GM23338 (cell line): Measurements from ENCODE around the gene CRYBG2. TPM values are rescaled to one million over a fixed set of nuclear protein-coding genes. Genes with fewer than 3 reads are reported as not detected.

Source experiments
- ATAC-seq: fragments of 200-7000 bp; cut with Tn5 transposase; 3 replicates; pipeline ENCODE4 v1.9.1; 2020
- DNase-seq: peaks from one replicate; pipeline ENCODE4 v3.0.0-alpha.2; 2015; ENCODE audit warnings: low spot score
- H2AFZ ChIP-seq: fragments of 200-600 bp; sonication (generic); 2 replicates; pipeline ENCODE4 v1.8.0; 2016; ENCODE audit warnings: antibody characterized with exemption, mild to moderate bottlenecking, moderate library complexity
- H3F3A ChIP-seq: fragments of 200-600 bp; sonication (generic); replicated peaks from 2 replicates; pipeline ENCODE4 v1.8.0; 2017; ENCODE audit warnings: antibody characterized with exemption, mixed run types, low read depth
- H3K27ac ChIP-seq: fragments of 200-600 bp; sonication (generic); 2 replicates; pipeline ENCODE4 v1.6.1; 2016; ENCODE audit warnings: low read depth
- H3K27me3 ChIP-seq: fragments of 200-600 bp; sonication (generic); 2 replicates; pipeline ENCODE4 v1.8.0; 2016; ENCODE audit warnings: mild to moderate bottlenecking, mixed run types, moderate library complexity; ENCODE audit not compliant: insufficient read depth
- H3K36me3 ChIP-seq: fragments of 200-600 bp; sonication (generic); 2 replicates; pipeline ENCODE4 v1.8.0; 2016; ENCODE audit warnings: mild to moderate bottlenecking; ENCODE audit not compliant: insufficient read depth
- H3K4me1 ChIP-seq: fragments of 200-600 bp; sonication (generic); 2 replicates; pipeline ENCODE4 v1.8.0; 2016; ENCODE audit warnings: mild to moderate bottlenecking, moderate library complexity; ENCODE audit not compliant: insufficient read depth
- H3K4me2 ChIP-seq: fragments of 200-600 bp; sonication (generic); 2 replicates; pipeline ENCODE4 v1.7.1; 2017; ENCODE audit warnings: mixed run types
- H3K4me3 ChIP-seq: fragments of 200-600 bp; sonication (generic); 2 replicates; pipeline ENCODE4 v1.6.1; 2016; ENCODE audit warnings: mixed run types
- H3K79me2 ChIP-seq: fragments of 200-600 bp; sonication (generic); replicated peaks from 2 replicates; pipeline ENCODE4 v1.8.0; 2017; ENCODE audit warnings: mild to moderate bottlenecking; ENCODE audit not compliant: insufficient read depth
- H3K9me2 ChIP-seq: fragments of 200-600 bp; sonication (generic); 2 replicates; pipeline ENCODE4 v1.8.0; 2017; ENCODE audit not compliant: insufficient read depth
- H4K20me1 ChIP-seq: fragments of 200-600 bp; sonication (generic); replicated peaks from 2 replicates; pipeline ENCODE4 v1.8.0; 2017; ENCODE audit warnings: mild to moderate bottlenecking; ENCODE audit not compliant: insufficient read depth
- H3K27ac Mint-ChIP-seq: 2 replicates; pipeline ENCODE4 v1.8.0; 2020; ENCODE audit warnings: inconsistent platforms, mild to moderate bottlenecking, moderate library complexity, mixed read lengths
- H3K27me3 Mint-ChIP-seq: 3 replicates; pipeline ENCODE4 v1.8.0; 2022; ENCODE audit warnings: low read depth, mild to moderate bottlenecking, moderate library complexity, mixed read lengths, inconsistent platforms; ENCODE audit not compliant: insufficient read depth, poor library complexity
- H3K36me3 Mint-ChIP-seq: 3 replicates; pipeline ENCODE4 v1.8.0; 2021; ENCODE audit warnings: low read depth, mild to moderate bottlenecking, inconsistent platforms, moderate library complexity, mixed read lengths
- H3K4me1 Mint-ChIP-seq: 3 replicates; pipeline ENCODE4 v1.8.0; 2020; ENCODE audit warnings: mild to moderate bottlenecking, inconsistent platforms, mixed read lengths
- H3K4me3 Mint-ChIP-seq: 3 replicates; pipeline ENCODE4 v1.8.0; 2021; ENCODE audit warnings: moderate library complexity, mild to moderate bottlenecking, inconsistent platforms, mixed read lengths
- H3K9me3 Mint-ChIP-seq: 3 replicates; pipeline ENCODE4 v1.8.0; 2020; ENCODE audit warnings: moderate library complexity, mild to moderate bottlenecking, inconsistent platforms, mixed read lengths
- CREB1 ChIP-seq: fragments of 250-450 bp; sonication (Bioruptor Pico); IDR thresholded peaks from 2 replicates; pipeline ENCODE4 v1.5.0; 2020; ENCODE audit warnings: low read depth, mild to moderate bottlenecking, moderate library complexity
- CTCF ChIP-seq, 2 experiments: fragments of 200-600 bp in 1 of 2; sonication (generic) in 1 of 2; conservative IDR thresholded peaks; 2 replicates each; pipeline versions ENCODE4 v1.5.1 to v1.6.1; 2016 to 2017; ENCODE audit warnings: antibody characterized with exemption in 2 of 2, low read depth in 2 of 2, mild to moderate bottlenecking in 2 of 2, moderate library complexity in 1 of 2
- EZH2 ChIP-seq: fragments of 200-600 bp; sonication (generic); IDR thresholded peaks from one replicate; pipeline ENCODE4 v1.8.0; 2017; ENCODE audit warnings: antibody characterized with exemption, mild to moderate bottlenecking, low read depth; ENCODE audit not compliant: unreplicated experiment
- EZH2phosphoT487 ChIP-seq: fragments of 200-600 bp; sonication (generic); IDR thresholded peaks from one replicate; pipeline ENCODE4 v1.8.1; 2018; ENCODE audit warnings: antibody characterized with exemption; ENCODE audit not compliant: unreplicated experiment
- JUNB ChIP-seq: IDR thresholded peaks from one replicate; pipeline ENCODE4 v1.6.1; 2016; ENCODE audit warnings: antibody characterized with exemption; ENCODE audit not compliant: unreplicated experiment
- NANOG ChIP-seq: IDR thresholded peaks from 2 replicates; pipeline ENCODE4 v1.6.1; 2016; ENCODE audit warnings: antibody characterized with exemption, borderline replicate concordance
- POLR2AphosphoS5 ChIP-seq: IDR thresholded peaks from 2 replicates; pipeline ENCODE4 v1.6.1; 2016; ENCODE audit warnings: antibody characterized with exemption, low read depth
- STAT1 ChIP-seq: IDR thresholded peaks from one replicate; pipeline ENCODE4 v1.6.1; 2016; ENCODE audit warnings: antibody characterized with exemption; ENCODE audit not compliant: unreplicated experiment
- ZNF114 ChIP-seq: fragments of 250-450 bp; sonication (Bioruptor Pico); IDR thresholded peaks from 2 replicates; pipeline ENCODE4 v1.5.0; 2020; ENCODE audit warnings: mild to moderate bottlenecking, moderate library complexity
- ZNF331 ChIP-seq: fragments of 250-450 bp; sonication (Bioruptor Pico); IDR thresholded peaks from 2 replicates; pipeline ENCODE4 v1.5.0; 2020; ENCODE audit warnings: low read depth, mild to moderate bottlenecking, moderate library complexity
- long read RNA-seq: library from polyadenylated mRNA; unstranded; transcript quantifications from one replicate; pipeline ENCODE4 v2.0.0, GENCODE V29; 2020; ENCODE audit not compliant: unreplicated experiment
- polyA plus RNA-seq: library from polyadenylated mRNA; unstranded; fragments of >200 nt; fragmentation: Nextera tagmentation; extraction: Ambion mirVana; gene quantifications from 2 replicates; pipeline ENCODE4 v1.2.1, GENCODE V29; 2016
- total RNA-seq: library from RNA; depleted of rRNA; stranded (reverse); fragments of >200 nt; shearing (Covaris generic); gene quantifications from 2 replicates; pipeline ENCODE4 v1.2.3, GENCODE V29; 2014; rRNA removed
- TF ChIP-seq, protein P1 (sequence below): IDR thresholded peaks from one replicate; pipeline ENCODE4 v1.6.1; 2018; ENCODE audit warnings: antibody characterized with exemption; ENCODE audit not compliant: unreplicated experiment
- TF ChIP-seq, protein P2 (sequence below): IDR thresholded peaks from 2 replicates; pipeline ENCODE4 v1.6.1; 2016; ENCODE audit warnings: antibody characterized with exemption

CRYBG2 gene
- total RNA-seq = 10.0 and 18.4 TPM in 2 replicates
- 17.6 and 19.4 TPM in 2 replicates for polyA plus RNA-seq
- long read RNA-seq, partial matches to known transcripts = 5 of 9 reads
- long read RNA-seq, other reads (novel, unspliced or antisense) = 4 of 9 reads

DNA sequence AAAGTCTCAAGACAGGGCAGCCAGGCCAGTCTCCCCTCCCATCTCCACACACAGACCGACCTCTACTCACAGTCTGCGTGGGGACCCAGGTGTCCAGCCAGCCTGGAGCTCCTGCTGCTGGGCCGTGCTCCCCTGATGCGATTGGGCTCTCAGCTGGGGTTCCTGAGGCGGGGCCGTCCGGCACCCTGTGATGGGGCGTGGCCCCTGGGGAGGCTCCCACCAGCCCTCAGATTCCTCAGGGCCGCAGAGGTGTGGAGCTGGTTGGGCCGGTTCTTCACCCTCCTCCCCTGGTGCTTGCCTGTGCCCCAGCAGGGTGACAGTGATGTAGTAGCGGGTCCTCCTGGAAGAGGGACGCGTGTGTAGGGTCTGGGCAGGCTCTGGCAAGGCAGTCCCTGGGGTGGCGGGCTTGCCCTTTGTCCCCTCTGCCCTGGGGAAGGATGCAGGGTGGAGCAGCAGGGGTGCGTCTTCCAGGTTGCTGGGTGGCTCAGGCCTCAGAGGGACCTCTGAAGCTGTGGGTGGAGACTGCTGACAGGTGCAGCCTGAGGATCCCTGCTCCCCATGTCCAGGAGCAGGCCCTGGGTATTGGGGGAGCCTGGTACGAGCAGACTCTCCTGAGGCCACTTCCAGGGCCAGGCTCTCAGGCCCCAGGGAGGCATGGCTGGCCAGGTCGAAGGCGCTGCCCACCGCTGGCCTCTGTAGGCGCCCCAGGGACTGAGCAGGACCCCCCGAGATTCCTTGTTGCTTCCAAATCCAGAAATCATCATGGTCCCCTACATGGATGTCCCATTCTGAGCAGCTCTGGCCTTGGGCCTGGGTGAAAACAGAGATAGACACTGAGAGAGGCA, at the start of gene CRYBG2:
Gene CRYBG2, minus strand, starts transcription at position 155 of the 845 bp plus-strand sequence. CDS start 7,473 bp downstream, outside the sequence.
- Mint-ChIP-seq H3K4me1 (peaks cover 51% of the 10 kb centered on the region), H3K36me3 (no peaks in the 10 kb centered on the region), H3K27ac (no peak within 1 kb of the TSS; the same call in 1 of the 2 replicates), H3K9me3 (no peaks in the 10 kb centered on the region), H3K27me3 (peaks cover 26% of the 10 kb centered on the region), H3K4me3 (no peak within 1 kb of the TSS)
- no peak for DNase-seq
- peaks cover 24% of the 10 kb centered on the region for H3K4me1 ChIP-seq
- peaks cover 4% of the 10 kb centered on the region; the same call in 1 of the 2 replicates for H3K27me3 ChIP-seq
- H3K4me3 ChIP-seq = no peak within 1 kb of the TSS
- no peaks in the 10 kb centered on the region for H4K20me1 ChIP-seq
- no peaks in the 10 kb centered on the region for H3K79me2 ChIP-seq
- H3F3A ChIP-seq = no peaks in the 10 kb centered on the region; the same call in 1 of the 2 replicates
- no peak within 1 kb of the TSS for H2AFZ ChIP-seq
- ATAC-seq = no peak; the same call in 2 of the 3 replicates
- H3K27ac ChIP-seq = no peak within 1 kb of the TSS
- no peaks in the 10 kb centered on the region for H3K36me3 ChIP-seq
- no peak for TF ChIP-seq CREB1
- TF ChIP-seq, protein P1, sequence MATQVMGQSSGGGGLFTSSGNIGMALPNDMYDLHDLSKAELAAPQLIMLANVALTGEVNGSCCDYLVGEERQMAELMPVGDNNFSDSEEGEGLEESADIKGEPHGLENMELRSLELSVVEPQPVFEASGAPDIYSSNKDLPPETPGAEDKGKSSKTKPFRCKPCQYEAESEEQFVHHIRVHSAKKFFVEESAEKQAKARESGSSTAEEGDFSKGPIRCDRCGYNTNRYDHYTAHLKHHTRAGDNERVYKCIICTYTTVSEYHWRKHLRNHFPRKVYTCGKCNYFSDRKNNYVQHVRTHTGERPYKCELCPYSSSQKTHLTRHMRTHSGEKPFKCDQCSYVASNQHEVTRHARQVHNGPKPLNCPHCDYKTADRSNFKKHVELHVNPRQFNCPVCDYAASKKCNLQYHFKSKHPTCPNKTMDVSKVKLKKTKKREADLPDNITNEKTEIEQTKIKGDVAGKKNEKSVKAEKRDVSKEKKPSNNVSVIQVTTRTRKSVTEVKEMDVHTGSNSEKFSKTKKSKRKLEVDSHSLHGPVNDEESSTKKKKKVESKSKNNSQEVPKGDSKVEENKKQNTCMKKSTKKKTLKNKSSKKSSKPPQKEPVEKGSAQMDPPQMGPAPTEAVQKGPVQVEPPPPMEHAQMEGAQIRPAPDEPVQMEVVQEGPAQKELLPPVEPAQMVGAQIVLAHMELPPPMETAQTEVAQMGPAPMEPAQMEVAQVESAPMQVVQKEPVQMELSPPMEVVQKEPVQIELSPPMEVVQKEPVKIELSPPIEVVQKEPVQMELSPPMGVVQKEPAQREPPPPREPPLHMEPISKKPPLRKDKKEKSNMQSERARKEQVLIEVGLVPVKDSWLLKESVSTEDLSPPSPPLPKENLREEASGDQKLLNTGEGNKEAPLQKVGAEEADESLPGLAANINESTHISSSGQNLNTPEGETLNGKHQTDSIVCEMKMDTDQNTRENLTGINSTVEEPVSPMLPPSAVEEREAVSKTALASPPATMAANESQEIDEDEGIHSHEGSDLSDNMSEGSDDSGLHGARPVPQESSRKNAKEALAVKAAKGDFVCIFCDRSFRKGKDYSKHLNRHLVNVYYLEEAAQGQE = no peak
- no peaks in the 10 kb centered on the region for H3K9me2 ChIP-seq
- H3K4me2 ChIP-seq = no peak within 1 kb of the TSS

DNA sequence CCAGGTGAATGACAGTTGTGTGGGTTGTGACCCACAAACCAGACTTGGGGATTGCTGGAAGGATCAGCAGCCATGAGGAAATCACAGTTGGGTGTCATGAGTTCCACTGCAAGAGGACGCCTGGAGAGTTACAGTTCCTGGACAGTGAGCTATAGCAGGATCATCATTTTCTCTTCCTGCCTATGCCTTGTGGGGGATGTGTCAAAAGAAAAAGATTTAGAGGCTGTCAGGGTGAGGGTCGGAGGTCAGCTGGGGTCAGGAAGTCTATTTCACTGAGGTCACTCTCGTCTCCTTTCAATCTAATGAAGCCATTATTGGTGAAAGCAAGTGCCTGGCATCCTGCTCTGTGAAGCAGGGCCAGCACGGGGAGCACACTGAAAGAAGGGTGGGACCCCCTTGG, 49.7 kb upstream of the CRYBG2 start:
- Histone ChIP-seq H3K27ac (no peak overlapping the region), H3K27me3 (no peaks in the 10 kb centered on the region), H3K9me2 (no peaks in the 10 kb centered on the region), H3K36me3 (no peaks in the 10 kb centered on the region), H3F3A (no peaks in the 10 kb centered on the region), H2AFZ (no peak overlapping the region), H3K4me3 (no peak overlapping the region), H3K4me1 (peaks cover under 1% of the 10 kb centered on the region; the same call in 1 of the 2 replicates), H3K79me2 (no peaks in the 10 kb centered on the region), H3K4me2 (no peak overlapping the region), H4K20me1 (peaks cover 2% of the 10 kb centered on the region; the same call in 1 of the 2 replicates)
- Mint-ChIP-seq H3K27me3 (peaks cover 8% of the 10 kb centered on the region), H3K4me3 (no peak overlapping the region), H3K9me3 (no peaks in the 10 kb centered on the region), H3K4me1 (peaks cover 6% of the 10 kb centered on the region), H3K36me3 (no peaks in the 10 kb centered on the region), H3K27ac (no peak overlapping the region)
- no peak for ATAC-seq
- no peak for DNase-seq
- TF ChIP-seq, protein P1 = no peak
- TF ChIP-seq ZNF114 (CRISPR knock-in tag) (no peak), STAT1 (no peak), ZNF331 (CRISPR knock-in tag) (no peak), POLR2AphosphoS5 (no peak), EZH2phosphoT487 (no peak), EZH2 (no peak), NANOG (no peak), CTCF (conservative IDR thresholded peaks at IDR 0.05; ENCODE audit: low read depth in 2 of 2) (no peak), JUNB (no peak)
- TF ChIP-seq, protein P2, sequence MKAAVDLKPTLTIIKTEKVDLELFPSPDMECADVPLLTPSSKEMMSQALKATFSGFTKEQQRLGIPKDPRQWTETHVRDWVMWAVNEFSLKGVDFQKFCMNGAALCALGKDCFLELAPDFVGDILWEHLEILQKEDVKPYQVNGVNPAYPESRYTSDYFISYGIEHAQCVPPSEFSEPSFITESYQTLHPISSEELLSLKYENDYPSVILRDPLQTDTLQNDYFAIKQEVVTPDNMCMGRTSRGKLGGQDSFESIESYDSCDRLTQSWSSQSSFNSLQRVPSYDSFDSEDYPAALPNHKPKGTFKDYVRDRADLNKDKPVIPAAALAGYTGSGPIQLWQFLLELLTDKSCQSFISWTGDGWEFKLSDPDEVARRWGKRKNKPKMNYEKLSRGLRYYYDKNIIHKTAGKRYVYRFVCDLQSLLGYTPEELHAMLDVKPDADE = no peak
